Ureter (tissue), 1 donor: ENCODE measurements around the gene HAGHL. TPM values are rescaled to one million over a fixed set of nuclear protein-coding genes. Genes with fewer than 3 reads are reported as not detected.
"Not testable (repeated sequence)": the region's sequence is repeated elsewhere in the genome, so short reads cannot be mapped to it uniquely, and the experiment has no call there.

Experiments
- DNase-seq: peaks from one replicate; pipeline ENCODE4 v3.0.0-alpha.2; 2020; ENCODE audit warnings: low spot score
- total RNA-seq: library from RNA; stranded (reverse); gene quantifications from one replicate; pipeline ENCODE4 v1.2.4, GENCODE V29; 2023
- donor health status: DM: yes; HTN: yes; CAD: no.

HAGHL gene
- total RNA-seq, 1 donor from 2014 or later = 7.9 TPM

DNA sequence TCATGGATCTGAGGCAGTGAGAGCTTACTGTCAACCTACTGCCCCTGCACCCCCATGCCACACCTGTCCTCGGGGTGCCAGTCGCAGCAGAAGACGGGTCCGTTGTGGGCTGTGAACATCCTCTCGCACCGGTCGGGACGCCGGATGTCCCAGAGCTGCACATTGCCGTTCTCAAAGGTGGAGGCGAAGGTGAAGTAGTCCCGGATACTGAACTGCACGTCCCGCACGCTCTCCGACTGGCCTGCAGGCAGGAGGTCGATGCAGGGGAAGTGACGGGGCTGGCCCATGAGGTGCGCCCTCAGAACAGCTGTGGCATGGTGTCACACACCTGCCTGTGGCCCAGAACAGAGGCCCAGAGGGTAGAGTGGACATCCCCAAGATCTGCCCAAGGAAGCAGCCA, 39.4 kb upstream of the HAGHL start:
- DNase-seq = no peak

GRCh38 chr16:689175-689897, 37.6 kb upstream of the HAGHL start:
- DNase-seq = no peak

- not testable (repeated sequence) for DNase-seq
Measured at GRCh38 chr16:691242-691641, 35.7 kb upstream of the HAGHL start.

DNA sequence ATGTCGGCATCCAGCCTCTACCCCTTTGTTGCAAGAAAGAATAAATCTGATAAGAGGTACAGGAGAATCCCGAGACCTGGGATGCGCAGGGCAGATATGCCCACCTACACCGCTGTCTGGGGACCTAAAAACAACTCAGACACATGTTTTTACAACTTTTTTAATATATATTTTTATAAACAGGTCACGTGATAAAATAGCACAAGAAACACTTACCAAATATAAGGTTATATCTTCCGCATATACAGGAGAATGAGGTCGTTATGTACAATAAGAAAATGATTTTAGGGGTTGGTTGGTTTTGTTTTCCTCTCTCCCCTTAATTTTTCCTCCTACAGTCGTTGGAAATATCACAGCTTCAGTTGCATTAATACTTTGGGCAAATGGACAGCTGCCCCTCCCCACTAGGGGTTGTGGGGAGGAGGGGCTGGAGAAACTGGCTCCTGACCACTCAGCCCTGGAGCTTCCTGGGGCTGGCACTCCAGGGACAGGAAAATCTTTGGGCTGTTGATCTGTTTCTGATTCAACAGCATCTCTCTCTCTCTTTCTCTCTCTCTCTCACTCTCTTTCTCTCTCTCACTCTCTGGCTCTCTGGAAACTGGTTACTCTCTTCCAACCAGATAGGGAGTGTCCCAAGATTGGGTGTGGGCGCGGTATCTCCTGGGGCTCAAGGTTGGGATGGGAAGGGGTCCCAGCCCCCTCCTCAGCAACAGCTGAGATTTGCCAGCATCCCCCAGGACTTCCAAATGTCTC, 34.4 kb upstream of the HAGHL start:
- no peak for DNase-seq

- DNase-seq = no peak
Measured at GRCh38 chr16:693364-693763, 33.5 kb upstream of the HAGHL start.

GRCh38 chr16:693766-694165, 33.1 kb upstream of the HAGHL start:
- DNase-seq = no peak

DNA sequence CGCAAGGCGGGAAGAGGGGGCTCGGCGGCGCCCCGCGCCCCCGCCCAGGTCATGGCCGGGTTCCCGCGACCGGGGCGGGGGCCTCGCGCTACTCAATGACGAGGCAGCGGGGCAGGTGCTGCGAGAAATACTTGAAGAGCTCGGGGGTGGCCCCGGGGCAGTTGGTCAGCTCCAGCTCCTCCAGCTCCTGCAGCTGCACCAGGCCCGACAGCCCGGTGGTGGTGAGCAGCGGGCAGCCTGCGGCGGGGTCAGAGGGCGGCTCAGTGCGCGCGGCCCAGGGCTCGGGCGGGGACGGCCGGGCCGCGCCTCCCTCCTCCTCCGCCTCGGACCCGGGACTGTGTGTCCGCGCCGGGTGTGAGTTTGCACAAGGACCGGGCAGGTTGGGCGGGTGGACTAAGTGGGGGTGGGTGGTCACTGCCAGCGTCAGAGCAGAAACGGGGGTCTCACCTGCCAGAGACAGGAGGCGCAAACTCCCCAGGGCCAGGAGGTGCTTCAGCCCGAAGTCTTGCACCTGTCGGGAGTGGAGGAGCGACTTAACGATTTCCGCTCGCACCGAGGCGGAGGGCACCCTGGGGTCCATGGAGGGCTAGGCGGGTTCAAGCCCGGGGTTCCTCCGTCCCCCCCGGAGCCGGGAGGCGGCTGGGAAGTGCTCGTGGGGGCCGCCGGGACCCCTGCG, 32.6 kb upstream of the HAGHL start:
- DNase-seq = no peak

- no peak for DNase-seq
Measured at GRCh38 chr16:694863-695354, 32.0 kb upstream of the HAGHL start.

DNA sequence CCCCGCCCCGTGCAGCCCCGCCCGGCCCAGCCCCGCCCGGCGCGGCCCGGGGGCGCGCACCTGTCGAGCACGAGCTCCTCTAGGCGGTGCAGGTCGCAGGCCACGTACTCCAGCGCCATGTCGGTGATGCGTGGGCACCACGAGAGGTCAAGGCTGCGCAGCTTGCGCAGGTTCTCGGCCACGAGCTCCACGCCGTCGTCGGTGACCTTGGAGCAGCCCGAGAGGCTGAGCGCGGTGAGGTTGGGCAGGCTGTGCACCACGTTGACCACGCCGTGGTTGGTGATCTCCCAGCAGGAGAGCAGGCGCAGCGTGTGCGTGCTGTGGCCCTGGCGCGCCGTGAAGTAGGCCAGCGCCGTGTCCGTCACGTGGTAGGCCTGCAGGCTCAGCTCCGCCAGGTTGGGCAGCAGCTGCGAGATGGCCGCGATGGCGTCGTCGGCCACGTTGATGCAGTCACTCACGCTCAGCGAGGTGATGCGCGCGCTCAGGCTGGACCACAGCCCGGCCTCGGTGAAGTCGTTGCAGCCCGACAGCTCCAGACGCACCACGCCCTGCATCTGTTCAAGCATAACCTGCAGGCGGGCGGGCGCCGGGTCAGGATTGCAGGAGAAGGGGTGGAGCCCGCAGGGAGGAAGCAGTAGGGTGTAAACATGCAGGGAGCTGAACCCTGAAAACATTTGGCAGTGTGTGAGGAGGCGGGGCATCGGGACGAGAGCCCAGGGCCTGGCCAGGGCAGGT, 31.4 kb upstream of the HAGHL start:
- DNase-seq = peak; percentile 76

DNA sequence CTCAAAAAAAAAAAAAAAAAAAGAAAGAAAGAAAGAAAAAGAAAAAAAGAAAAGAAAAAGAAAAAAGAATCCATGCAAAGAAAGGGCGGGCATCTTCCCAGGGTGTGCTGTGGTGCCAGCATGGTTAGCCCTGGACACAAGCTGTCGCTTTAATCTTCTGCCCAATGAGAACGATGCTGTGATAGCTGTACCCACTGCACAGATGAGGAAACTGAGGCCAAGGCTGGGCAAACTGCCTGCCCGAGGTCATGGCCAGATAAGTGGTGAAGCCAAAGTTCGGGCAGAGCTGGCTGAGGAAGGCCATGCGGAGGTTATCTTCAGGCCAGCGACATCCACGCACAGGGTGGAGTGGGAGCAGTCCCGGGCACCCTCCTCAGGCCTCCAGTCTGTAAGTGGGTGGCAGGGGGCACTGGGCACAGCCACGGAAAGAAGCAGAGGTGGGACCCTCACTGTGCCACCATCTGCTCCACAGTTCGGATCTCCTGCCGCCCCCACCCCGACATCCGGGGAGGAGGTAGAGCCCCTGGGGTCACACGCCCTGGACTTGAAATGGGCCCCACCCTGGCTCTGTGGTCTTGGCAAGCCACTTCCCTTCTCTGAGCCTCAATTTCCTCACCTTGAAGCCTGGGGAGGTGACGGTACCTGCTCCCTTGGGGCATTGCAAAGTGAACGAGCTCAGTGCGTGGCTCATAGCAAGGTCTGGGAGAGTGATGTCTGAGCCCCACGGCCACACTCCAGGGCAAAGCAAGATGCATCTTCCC, 27.8 kb upstream of the HAGHL start:
- no peak for DNase-seq

GRCh38 chr16:700684-701584, 26.0 kb upstream of the HAGHL start:
- no peak for DNase-seq

DNA sequence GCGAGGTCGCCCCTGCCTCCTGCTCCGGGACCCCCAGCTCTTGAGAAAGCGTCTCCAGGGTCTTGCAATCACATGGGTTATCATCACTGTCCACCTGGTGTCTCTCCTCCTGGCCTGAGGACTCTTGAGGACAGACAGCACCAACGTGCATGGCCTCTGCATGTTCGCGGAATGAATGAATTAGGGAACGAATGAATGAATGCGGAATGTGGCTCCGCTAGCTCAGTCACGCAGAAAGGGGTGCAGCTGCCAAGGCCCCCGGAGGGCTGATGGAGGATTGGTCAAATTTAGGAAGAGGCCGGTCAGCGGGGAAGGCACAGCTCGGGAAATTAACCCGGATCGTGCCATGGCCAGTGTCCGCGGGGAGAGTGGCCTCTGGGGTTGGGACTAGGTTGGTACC, 24.6 kb upstream of the HAGHL start:
- DNase-seq = no peak

DNA sequence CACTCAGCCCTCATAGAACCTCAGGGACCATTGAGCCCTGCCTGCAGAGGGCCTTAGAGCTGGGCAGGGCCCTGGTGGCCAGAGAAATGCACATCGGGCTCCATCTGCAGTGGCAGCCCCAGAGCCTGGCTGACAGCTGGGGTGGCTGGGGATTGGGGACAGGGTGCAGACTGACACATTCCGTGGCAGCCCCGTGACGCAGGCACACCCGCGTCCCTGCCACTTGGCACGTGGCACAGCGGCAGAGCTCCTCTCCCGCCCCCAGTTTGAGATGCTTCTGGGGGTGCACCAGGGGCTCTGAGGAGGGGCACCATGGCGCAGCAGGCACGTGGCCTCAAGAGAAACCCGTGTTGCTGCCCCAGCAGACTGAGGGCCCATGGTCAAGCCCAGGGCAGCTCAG, 23.5 kb upstream of the HAGHL start:
- no peak for DNase-seq

GRCh38 chr16:704047-704446, 22.9 kb upstream of the HAGHL start:
- DNase-seq = no peak

- no peak for DNase-seq
Measured at GRCh38 chr16:704552-705380, 22.1 kb upstream of the HAGHL start.

- DNase-seq = no peak
Measured at GRCh38 chr16:705431-706188, 21.3 kb upstream of the HAGHL start, which contains the start of gene FBXL16. Gene FBXL16, minus strand, starts transcription at chr16:705801. Its CDS starts 8,396 bp downstream, at chr16:697405.

GRCh38 chr16:706189-707061, 20.5 kb upstream of the HAGHL start:
- DNase-seq = no peak
